Putamen (tissue), 1 donor: ENCODE measurements around the gene IL1RAP.

Experiments
- DNase-seq: peaks from one replicate; pipeline ENCODE4 v3.0.0-alpha.2; 2016; ENCODE audit warnings: low spot score

The IL1RAP gene

DNA sequence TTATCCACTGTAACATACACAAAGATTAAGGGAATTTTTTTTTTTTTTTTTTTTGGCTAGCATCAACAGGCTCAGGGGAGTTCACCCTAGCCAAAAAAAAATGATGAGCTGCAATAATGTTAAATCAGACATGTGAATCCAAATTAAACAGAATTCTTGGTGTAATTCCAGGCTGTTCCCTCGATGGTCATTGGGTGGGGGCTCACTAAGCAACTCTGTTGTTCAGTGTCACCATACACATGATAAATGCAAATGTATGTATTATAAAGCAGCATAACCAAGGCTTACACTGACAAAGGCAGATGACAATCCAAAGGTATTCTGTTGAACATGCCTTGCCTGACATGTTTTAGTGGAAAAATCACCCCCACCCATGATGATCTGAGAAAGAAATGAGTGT lies 29.0 kb downstream of the IL1RAP start:
- no peak for DNase-seq

DNA sequence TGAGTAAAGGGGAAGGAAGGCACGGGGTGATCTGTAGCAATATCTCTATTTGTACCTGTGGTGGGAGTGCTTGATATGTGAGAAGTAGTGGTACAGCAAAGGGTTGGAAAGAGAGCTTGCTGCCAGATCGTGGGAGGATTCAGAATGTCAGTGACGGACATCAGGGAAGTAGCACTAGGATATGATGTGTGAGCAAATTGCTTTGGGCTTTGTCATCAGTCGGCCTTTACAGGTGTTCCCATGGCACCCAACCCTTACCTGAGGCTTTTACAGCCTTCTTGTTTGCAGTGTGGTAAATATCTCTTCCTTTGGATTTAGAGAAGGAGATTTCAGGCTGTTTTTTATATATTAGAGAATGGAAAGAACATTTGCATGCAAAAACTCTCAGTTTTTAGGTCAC lies 29.8 kb downstream of the IL1RAP start:
- no peak for DNase-seq

DNA sequence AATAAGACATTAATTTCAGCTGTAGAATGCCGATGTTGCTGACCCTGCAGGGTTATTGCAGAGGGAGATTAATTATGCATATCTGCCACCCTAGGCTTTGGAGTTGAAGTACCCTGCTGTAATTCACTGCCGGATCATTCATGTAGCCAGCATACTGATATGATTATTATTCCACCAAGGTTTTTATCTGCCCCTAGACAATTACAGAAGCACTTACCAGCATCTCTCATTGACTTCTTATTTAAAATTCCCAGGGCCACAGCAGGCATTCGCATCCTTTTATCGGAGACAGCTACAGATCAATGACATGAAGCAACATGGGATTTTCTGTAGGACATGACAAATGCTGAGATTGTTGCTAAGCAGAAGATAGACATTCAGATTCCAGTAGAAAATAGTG lies 31.3 kb downstream of the IL1RAP start:
- DNase-seq: no peak

DNA sequence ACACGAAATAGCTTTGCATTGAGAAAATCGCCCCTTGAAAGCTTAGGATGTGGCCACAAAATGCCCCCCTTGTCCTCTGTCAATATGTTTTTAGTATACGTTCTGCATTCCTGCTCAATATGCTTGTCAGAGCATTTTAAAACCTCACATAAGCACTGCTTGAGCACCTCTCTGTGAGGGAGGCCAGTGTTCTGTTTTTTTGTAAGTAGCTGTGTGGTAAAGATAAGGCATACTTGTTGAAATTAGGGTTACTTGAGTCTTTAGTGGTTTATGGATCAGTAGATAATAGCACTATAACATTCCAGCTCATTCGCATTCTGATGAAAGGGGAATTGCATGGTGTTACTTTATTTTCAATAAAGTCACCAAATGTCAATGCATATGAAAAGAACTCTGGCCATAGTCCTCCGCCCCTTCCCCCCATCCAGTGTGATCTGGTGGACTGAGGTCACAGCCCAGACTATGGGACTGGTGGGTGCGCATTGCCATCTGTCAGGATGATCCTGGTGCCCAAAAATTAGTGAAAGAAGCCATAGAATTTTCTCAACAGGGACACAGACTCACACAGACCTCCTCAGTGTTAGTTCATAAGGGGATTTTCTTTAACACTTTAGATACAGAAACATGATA lies 33.1 kb downstream of the IL1RAP start:
- no peak for DNase-seq

DNA sequence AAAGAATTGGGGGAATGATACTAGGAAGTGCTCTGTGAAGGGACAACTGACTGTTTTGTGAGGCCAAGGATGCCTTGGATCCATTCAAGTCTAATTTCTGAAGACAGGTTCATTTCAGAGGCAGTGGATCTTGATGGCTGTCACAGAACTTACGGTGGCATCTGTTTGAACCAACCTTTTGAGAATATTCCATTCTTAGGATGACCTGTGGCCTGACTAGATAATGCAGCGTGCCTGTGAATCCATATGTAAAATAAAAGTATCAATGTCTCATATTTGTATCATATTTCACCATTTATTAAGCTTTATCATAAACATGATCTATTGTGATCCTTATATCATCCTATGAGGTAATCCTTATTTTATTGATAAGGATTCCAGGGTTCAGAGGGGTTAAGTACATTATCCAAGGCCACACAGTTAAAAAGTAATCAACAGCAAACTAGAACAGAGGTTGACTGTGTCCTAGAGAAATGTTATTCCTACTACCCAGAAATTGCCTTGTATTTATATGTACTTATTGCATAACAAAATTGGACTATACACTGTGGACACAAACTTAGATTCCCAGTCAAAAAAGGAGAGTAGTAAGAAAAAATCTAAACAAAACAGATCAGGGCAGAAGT lies 34.3 kb downstream of the IL1RAP start:
- DNase-seq: no peak

DNA sequence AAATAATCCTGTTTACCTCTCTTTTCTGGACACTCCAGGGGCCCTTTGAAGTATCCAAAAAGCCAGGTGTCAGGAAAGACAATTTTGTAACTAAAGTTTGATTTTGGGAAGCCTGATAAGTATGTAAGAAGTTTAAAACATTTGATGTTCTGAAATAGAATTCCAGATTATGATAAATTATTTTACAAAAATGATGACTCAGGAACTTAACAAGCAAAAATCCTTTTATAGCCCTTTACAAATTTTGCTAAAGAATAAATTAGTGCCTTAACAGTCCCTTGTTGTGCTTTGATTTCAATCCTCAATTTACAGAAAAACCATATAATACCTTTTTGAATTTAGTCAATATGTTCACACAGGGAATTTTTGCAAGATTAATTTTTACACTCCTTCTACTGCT lies 38.1 kb downstream of the IL1RAP start:
- no peak for DNase-seq

DNA sequence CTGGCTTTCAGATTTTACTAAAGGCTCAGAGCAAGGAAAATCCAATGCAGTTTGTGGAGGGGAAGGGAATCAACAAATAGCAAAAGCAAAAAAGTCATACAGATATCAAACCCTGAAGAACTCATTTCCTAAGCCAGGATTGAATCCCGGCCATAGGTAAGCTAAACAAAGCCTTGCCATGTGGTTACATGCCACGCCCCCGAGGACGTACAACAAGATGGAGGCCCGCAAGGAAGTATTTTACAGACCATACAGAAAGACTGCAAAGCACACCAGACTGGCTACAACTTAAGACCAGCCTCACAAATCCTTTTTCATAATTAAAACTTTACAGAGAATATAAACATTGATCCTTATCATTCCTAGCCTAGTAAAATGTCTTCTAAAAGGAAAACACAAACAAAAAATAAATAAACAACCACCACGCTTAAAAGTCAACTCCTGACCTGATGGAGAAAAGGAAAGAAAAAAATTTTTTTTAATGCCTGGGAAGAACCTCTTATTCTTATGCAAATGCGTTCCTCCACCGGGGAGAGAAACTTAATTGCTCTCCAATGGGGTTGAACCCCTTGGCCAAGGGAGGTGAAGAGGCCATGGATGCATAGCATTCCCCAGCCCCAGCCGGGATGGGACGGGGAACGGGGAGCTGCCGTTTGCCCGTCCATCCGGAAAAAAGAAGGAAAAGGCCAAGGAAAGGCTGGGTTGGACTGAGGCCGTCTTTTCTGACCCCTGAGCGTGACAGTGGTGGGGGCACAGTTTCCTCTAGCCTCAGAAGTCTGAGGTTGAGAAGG lies 39.3 kb downstream of the IL1RAP start:
- no peak for DNase-seq

DNA sequence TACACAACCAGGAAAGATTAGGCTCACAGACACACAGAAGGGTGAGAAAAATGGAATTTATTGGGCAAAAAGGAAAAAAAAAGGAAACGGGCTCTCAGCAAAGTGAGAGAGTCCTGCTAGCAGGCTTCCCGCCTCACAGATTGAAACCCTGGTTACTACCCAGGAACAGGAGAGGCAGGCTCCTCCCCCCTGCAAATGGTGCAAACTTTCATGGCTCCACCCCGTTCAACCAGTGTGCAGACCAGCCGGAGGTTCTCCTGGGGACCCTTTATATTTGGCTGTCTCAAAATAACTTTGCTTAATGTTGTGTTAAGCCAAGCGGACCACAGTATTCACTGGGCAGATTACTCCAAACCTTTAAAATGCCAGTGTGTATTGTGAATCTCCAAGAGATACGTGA lies 40.3 kb downstream of the IL1RAP start:
- no peak for DNase-seq

DNA sequence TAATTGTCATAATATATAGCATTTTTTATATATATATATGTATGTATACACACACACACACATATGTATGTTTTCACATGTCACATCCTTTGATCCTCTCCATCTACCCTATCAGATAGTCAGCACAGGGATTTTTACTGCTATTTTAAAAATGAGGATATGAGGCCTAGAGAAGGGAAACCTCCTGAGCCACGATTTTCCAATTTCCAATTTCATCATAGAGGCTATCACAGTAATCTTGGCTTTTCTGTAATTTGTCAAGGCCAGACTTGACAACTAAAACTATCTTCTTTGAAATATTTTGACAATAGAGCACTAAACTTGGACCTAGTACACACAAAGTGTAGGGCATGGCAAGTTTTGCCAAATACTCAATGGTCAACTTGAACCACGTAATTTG lies 42.5 kb downstream of the IL1RAP start:
- DNase-seq: no peak

DNA sequence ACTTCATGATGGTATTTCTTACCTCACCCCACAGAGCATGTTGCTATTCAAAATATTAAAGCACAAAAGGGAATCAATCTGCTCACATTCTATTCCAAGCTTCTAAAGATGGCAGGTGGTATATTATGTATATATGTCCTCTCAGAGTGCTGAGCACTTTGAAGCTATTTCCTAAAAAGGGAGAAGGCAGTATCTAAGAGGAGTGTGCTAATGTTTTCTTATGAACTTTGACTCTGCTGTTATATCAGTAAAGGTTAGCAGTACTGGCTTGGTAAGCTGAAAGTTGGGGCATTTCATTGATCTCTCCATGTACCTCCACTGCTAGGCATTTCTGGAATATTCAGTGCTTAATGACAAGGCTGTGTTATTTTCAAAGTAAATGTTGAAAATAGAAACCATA lies 43.4 kb downstream of the IL1RAP start:
- DNase-seq: no peak

DNA sequence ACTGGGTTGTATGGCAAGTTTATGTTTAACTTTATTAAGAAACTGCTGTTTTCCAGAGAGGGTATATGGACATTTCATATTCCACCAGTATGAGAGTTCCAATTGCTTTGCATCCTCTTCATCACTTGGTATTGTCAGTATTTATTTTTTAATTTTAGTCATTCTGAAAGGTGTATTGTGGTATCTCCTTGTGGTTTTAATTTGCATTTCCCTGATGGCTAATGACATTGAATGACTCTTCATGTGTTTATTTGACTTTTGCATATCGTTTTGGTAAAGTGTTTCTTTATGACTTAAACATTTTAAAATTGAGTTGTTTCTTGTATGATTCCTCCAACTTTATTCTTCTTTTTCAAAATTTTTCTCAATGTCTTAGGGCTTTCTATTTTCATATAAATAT lies 44.4 kb downstream of the IL1RAP start:
- no peak for DNase-seq

DNA sequence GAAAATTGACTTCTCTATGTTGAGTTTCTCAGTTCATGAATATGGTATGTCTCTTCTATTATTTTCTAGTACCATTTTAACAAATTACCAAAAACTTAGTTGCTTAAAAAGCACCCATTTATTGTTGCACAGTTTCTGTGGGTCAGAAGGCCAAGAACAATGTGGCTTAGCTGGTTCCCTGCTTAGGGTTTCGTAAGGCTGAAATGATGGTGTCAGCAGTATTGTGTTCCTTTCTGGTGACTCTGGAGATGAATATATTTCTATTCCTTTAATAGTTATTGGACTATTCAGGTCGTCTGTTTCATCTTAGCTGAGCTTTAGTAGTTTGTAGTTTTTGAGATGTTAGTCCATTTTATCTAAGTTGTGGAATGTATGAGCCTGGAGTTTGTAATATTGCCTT lies 44.9 kb downstream of the IL1RAP start:
- DNase-seq: no peak

DNA sequence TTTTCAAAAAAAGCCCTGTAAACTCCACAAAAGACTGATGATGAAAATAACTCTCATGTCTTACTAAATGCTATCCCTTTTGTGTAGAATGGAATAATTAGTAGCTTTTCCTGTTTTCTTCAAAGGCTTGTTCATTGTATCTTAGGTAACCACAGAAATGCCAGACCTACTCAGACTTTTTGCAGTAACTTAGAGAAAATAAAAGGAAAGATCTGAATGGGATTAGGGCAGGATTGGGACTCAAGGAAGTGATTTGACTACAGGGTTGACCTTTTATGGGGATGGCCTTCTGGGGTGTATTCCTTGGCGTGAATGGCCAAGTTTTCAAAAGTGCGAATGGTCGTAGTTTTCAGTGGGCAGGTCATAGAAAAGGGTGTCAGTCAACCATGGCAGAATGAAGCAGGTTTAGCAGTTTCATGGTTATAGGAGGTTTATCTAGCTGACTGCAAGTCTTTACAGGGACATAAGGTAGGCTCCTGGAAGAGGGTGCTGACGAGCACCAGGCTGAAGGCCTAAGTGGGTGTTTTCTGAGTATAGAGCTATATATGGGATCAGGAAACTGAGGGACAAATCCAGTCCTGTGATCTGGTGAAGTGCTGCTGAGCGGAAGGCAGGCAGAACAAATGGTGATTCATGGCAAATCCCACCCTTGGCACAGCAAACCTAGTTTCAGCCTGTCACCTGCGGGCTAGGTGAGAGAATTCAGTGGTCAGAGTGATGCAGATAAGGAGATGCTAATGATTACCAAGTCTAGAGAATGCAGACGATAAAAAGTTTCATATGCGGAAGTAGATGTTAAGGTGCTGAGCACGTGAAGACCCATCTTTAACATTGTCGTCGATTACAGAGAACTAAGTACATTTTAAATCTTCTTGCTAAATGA lies 46.4 kb downstream of the IL1RAP start:
- DNase-seq: no peak

DNA sequence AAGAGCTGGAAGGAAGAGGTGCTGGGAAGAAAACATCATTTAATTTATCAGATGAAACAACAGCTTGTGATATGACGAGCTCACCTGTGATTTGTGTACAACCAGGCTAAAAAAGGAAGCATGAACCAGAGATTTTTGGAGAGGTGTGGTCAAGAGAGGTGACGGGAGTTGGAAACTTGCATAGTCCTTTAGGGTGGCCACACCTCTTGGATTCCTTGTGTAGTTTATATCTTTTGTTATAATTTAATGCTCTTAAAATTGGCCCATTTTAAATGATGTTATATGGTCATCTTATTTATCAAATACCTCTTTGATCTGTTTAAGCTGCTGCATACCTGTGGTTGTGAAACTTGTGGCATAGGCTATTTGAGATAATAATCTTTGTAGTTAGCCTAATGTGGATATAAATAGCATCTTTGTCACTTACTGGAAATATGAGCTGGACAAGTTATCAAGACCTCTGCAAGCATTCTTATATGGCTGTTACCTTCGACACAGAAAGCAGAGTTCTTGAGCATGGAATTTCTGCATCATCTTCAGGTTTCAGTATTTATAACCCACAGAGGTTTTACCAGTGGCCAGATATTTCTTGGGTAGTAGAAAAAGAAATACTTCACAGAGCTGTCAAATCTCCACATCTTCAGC lies 49.1 kb downstream of the IL1RAP start:
- no peak for DNase-seq

DNA sequence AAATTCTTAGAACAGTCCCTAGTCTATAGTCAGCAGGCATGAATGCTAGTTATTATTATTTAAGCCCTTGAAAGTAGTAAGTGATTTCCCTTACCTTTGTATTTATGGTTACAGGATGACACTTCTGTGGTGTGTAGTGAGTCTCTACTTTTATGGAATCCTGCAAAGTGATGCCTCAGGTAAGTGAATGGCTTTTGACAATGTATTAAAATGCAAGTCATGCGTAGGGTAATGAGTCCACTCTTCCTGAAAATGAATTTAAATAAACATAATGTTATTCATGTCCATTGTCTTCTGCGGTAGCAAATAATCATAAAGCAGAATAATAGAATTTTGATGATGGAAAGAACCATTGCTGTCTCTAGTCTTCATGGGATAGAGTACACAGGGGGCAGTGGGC lies 50.3 kb downstream of the IL1RAP start:
- DNase-seq: no peak

DNA sequence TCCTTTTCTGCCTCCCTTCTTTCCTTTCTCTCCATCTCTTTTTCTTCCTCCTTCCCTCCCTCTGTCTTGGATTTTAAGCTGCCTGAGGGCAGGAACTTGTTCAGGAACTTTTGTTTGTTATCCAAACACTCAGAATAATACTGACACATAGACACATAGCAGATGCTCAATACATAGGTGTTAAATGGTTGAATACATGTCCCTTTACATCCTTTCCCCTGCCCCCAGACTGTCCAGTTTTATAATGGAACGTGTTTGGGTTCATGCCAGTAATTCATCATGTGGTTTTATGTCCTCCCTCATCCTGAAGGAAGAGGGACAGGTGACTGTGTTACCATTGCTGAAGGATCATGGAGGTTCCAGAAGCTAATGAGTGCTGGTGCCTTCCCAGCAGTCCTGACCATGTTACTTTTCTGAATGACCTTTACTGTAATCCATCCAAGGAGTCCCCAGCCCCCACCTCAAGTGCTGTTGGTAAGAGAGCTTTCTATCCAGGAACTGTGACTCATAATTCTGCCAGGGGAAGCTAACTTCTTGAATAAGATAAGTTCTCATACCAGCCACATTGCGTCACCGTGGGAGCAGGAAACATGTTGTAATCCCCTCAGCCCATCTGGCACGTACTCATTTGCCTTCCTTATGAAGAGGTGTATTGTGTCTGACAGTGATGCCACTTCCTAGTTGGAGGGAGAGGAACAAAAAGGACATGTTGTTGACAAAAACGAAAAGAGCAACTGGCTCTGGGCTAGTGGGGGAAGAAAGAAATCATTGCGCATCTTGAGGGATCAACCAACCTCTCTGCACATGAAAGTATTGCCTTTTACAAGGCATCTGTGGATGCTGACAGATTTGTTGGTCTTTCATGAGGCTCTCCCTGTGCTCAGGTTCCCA lies 52.4 kb downstream of the IL1RAP start:
- peak; percentile 39 for DNase-seq

DNA sequence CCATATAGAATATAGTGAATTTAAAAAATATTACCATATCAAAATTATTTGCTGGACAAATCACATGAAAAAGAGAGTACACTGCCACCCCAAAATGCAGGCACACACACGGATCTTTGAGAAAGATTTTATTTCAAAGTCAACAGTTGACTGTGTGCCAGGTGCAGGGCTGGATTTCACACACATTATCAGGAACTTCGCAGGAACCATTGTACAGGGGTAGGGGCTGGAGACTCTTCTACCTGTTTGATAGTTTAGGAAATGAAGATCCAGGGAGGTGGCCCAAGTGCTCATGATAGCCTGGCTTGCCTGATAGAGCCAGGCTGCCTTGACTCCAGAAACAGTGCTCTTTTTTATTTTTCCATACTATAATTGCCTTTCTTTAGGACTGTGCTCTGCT lies 54.2 kb downstream of the IL1RAP start:
- DNase-seq: no peak

DNA sequence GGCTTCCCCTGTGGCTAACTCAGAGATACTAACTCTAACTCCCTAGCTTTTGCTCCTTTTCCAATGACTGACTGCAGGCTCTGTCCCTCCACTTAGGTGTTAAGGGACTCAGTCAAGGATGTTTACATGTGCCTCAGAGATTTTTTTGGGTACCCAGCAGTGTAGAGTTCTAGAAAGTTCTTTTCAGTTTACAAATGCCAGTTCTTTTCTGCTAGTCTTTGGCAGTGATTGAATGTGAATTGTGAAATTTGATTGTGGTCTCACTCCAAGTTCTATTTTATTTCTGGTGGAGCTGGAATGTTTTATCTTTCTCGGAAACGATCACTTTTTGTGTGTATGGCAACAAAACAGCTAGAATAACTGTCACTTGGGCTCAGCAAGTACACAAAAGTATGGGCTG lies 60.6 kb downstream of the IL1RAP start:
- DNase-seq: no peak

DNA sequence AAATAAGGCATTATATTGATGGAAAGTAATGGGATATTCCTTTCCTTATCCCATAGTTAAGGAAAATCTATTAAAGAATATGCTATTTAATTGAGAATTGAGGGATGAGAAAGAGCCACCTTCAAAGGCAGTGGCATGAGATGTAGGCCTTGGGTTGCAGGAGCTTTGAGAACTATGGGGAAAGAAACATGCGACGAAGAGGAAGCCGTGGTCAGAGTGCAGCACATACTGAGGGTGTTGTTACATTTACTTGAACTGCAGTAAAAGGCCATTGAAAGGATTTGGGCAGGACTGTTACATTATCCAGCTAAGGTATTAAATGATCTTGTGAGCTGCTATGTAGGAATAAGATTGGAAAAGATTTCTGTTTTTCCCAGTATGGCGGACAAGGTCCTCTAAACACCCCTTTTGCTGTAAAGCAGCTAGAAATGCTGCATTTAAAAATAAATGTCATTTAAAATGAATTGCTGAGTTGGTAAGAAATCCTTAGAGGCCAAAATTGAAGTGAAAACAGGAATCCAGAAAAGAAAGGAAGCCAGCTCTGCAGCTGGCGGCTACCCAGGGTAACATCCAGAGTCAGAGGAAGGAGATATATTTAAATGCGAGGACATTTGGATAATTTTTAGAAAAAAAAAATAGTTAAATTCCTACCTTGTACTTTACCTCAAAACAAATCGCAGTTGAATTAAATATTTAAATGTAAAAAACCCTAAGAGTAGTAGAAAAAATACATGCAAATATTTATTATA lies 61.7 kb downstream of the IL1RAP start:
- no peak for DNase-seq

DNA sequence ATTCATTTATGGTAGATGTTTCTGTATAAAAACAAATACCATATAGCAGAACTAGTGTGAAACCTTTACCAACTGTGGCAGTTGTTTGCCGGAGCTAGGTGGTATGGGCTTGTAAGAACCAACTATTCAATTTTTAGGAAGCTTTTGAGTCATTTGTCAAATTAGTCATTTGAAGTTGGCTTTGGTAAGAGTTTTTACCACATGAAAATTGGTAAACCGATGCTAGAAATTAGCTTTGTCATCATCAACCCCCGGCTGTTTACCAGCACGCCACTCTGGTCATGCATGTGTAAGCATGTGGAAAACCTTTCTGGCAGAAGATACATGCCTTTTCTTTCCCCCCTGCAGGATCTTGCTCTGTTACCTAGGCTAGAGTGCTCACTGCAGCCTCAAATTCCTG lies 63.3 kb downstream of the IL1RAP start:
- no peak for DNase-seq
